OCI-LY3 (cell line): ENCODE results near the gene MYLK.

Experiments
- H2AFZ ChIP-seq: fragments of 200-600, 300-600 bp; shearing (Covaris generic); 2 replicates; pipeline ENCODE4 v1.6.0; 2014; ENCODE audit warnings: antibody characterized with exemption, low read depth, low read length
- H3K27ac ChIP-seq: fragments of 200-600, 300-600 bp; sonication (generic); 2 replicates; pipeline ENCODE4 v1.5.1; 2014; ENCODE audit warnings: mild to moderate bottlenecking, low read length, moderate library complexity, mixed read lengths
- H3K27me3 ChIP-seq: fragments of 200-600, 300-600 bp; sonication (generic); 2 replicates; pipeline ENCODE4 v1.6.1; 2014; ENCODE audit warnings: low read depth, low read length, mixed read lengths
- H3K36me3 ChIP-seq: fragments of 200-600, 300-600 bp; sonication (generic); replicated peaks from 2 replicates; pipeline ENCODE3; 2014; ENCODE audit warnings: low read depth, low read length, mixed read lengths
- H3K4me1 ChIP-seq: fragments of 300-600, 200-600 bp; sonication (generic); 2 replicates; pipeline ENCODE4 v1.6.1; 2014; ENCODE audit warnings: low read length, mixed read lengths
- H3K4me2 ChIP-seq: fragments of 200-600, 300-600 bp; sonication (generic); 2 replicates; pipeline ENCODE4 v1.6.1; 2014; ENCODE audit warnings: low read length, mixed read lengths
- H3K4me3 ChIP-seq: fragments of 300-600, 200-600 bp; sonication (generic); 2 replicates; pipeline ENCODE4 v1.5.1; 2014; ENCODE audit warnings: antibody characterized with exemption, mild to moderate bottlenecking, low read length, moderate library complexity
- H3K79me2 ChIP-seq: fragments of 300-600, 200-600 bp; shearing (Covaris generic); 2 replicates; pipeline ENCODE4 v1.6.1; 2014; ENCODE audit warnings: mild to moderate bottlenecking, low read length, mixed read lengths
- H3K9ac ChIP-seq: fragments of 300-600, 200-600 bp; shearing (Covaris generic); 2 replicates; pipeline ENCODE4 v1.6.0; 2014; ENCODE audit warnings: mild to moderate bottlenecking, low read length, moderate library complexity
- H3K9me3 ChIP-seq: fragments of 200-600, 300-600 bp; shearing (Covaris generic); 2 replicates; pipeline ENCODE4 v1.6.1; 2014; ENCODE audit warnings: low read length, mixed read lengths; ENCODE audit not compliant: insufficient read depth
- H4K20me1 ChIP-seq: fragments of 200-600, 300-600 bp; sonication (generic); 2 replicates; pipeline ENCODE4 v1.6.1; 2016; ENCODE audit warnings: low read length, mixed read lengths; ENCODE audit not compliant: insufficient read depth
- CTCF ChIP-seq: fragments of 200-600, 300-600 bp; sonication (generic); IDR thresholded peaks from 2 replicates; pipeline ENCODE4 v1.5.1; 2014; ENCODE audit warnings: antibody characterized with exemption, low read length, low read depth
- EZH2phosphoT487 ChIP-seq: fragments of 200-600 bp; shearing (Covaris generic); IDR thresholded peaks from 2 replicates; pipeline ENCODE4 v1.6.1; 2018; ENCODE audit warnings: antibody characterized with exemption, mixed run types, low read depth

The MYLK gene

GRCh38 chr3:123620343-123620742, 263.8 kb downstream of the MYLK start:
- Histone ChIP-seq H3K9me3 (no peaks in the 10 kb centered on the region), H3K4me2 (no peak overlapping the region), H3K4me3 (no peak overlapping the region), H3K36me3 (no peaks in the 10 kb centered on the region), H3K79me2 (no peaks in the 10 kb centered on the region), H2AFZ (no peak overlapping the region), H3K4me1 (peaks cover 19% of the 10 kb centered on the region), H4K20me1 (no peaks in the 10 kb centered on the region), H3K27ac (no peak overlapping the region), H3K27me3 (no peaks in the 10 kb centered on the region), H3K9ac (no peak overlapping the region)
- TF ChIP-seq CTCF, result no peak
- no peak for TF ChIP-seq EZH2phosphoT487

- no peak overlapping the region for H2AFZ ChIP-seq
- H3K27ac ChIP-seq, result peak overlapping the region; percentile 54
- no peaks in the 10 kb centered on the region for H4K20me1 ChIP-seq
- TF ChIP-seq EZH2phosphoT487, result no peak
- TF ChIP-seq CTCF, result no peak
- peak overlapping the region; percentile 43 for H3K4me2 ChIP-seq
- peaks cover 19% of the 10 kb centered on the region for H3K4me1 ChIP-seq
- no peak overlapping the region for H3K4me3 ChIP-seq
- no peaks in the 10 kb centered on the region for H3K36me3 ChIP-seq
- H3K9ac ChIP-seq, result no peak overlapping the region
- no peaks in the 10 kb centered on the region for H3K9me3 ChIP-seq
- no peaks in the 10 kb centered on the region for H3K27me3 ChIP-seq
- H3K79me2 ChIP-seq, result no peaks in the 10 kb centered on the region
These were observed 265.2 kb downstream of the MYLK start for GRCh38 chr3:123618768-123619484.

GRCh38 chr3:123618076-123618708, 265.9 kb downstream of the MYLK start:
- H3K4me2 ChIP-seq, result peak overlapping the region; percentile 43
- no peaks in the 10 kb centered on the region for H3K9me3 ChIP-seq
- H3K27ac ChIP-seq, result peak overlapping the region; percentile 54
- no peak overlapping the region for H2AFZ ChIP-seq
- H3K4me3 ChIP-seq, result no peak overlapping the region
- H3K9ac ChIP-seq, result no peak overlapping the region
- H3K36me3 ChIP-seq, result no peaks in the 10 kb centered on the region
- no peaks in the 10 kb centered on the region for H3K79me2 ChIP-seq
- no peak for TF ChIP-seq CTCF
- TF ChIP-seq EZH2phosphoT487, result no peak
- no peaks in the 10 kb centered on the region for H4K20me1 ChIP-seq
- no peaks in the 10 kb centered on the region for H3K27me3 ChIP-seq
- peaks cover 19% of the 10 kb centered on the region for H3K4me1 ChIP-seq

GRCh38 chr3:123616593-123616992, 267.5 kb downstream of the MYLK start:
- Histone ChIP-seq H3K9ac (no peak overlapping the region), H3K79me2 (no peaks in the 10 kb centered on the region), H2AFZ (no peak overlapping the region), H4K20me1 (no peaks in the 10 kb centered on the region), H3K4me3 (no peak overlapping the region), H3K36me3 (no peaks in the 10 kb centered on the region), H3K9me3 (no peaks in the 10 kb centered on the region), H3K4me1 (peaks cover 19% of the 10 kb centered on the region), H3K27me3 (no peaks in the 10 kb centered on the region), H3K27ac (no peak overlapping the region), H3K4me2 (no peak overlapping the region)
- TF ChIP-seq CTCF (no peak), EZH2phosphoT487 (no peak)
